Endothelial cell of umbilical vein (primary cell): Measurements from ENCODE around the gene E2F4. TPM values are rescaled to one million over a fixed set of nuclear protein-coding genes. Genes with fewer than 3 reads are reported as not detected.
A peak's percentile ranks its signal among the peaks of the same experiment; 100 is the strongest.

Experiments
- BruUV-seq: library from RNA; stranded (reverse); fragments of 400-500 nt; replicated peaks from 2 replicates; lab custom pipeline; 2021; lab: Mats Ljungman, UMichigan
- CTCF ChIA-PET: fragments of 300-600, 350-600 bp; sonication (Branson Sonifier 250); formaldehyde crosslinking; loops from one replicate; lab custom pipeline; 2021; ENCODE audit warnings: antibody characterized with exemption, inconsistent platforms; lab: Charles Lee
- POLR2A ChIA-PET: fragments of 300-600, 350-600 bp; sonication (Branson Sonifier 250); formaldehyde crosslinking; loops from one replicate; lab custom pipeline; 2021; ENCODE audit warnings: antibody characterized with exemption, inconsistent platforms; lab: Charles Lee
- DNase-seq: peaks from one replicate; pipeline ENCODE4 v3.0.0-alpha.2; 2011; ENCODE audit warnings: low read depth, low spot score
- FAIRE-seq: peaks from 2 replicates; lab custom pipeline; 2011; peaks lifted over from hg19 to GRCh38; lab: Jason Lieb, UNC
- H2AFZ ChIP-seq: 2 replicates; pipeline ENCODE4 v1.6.0; 2012; ENCODE audit warnings: low read depth, low read length, control low read depth, inconsistent platforms
- H3K27ac ChIP-seq: 2 replicates; pipeline ENCODE4 v1.5.1; 2011; ENCODE audit warnings: low read depth, mild to moderate bottlenecking, control low read depth, low read length, moderate library complexity; ENCODE audit not compliant: insufficient read depth
- H3K27me3 ChIP-seq, 2 experiments: 2 replicates each; pipeline versions ENCODE4 v1.6.0 to v1.6.1; 2011; ENCODE audit warnings: low read length in 2 of 2, mixed read lengths in 1 of 2; ENCODE audit not compliant: control insufficient read depth in 2 of 2, insufficient read depth in 2 of 2
- H3K36me3 ChIP-seq, 2 experiments: 2 replicates in 1 of 2; 3 replicates in 1 of 2; pipeline ENCODE4 v1.5.1; 2011; ENCODE audit warnings: low read length in 2 of 2, mild to moderate bottlenecking in 1 of 2, moderate library complexity in 1 of 2; ENCODE audit not compliant: control insufficient read depth in 2 of 2, insufficient read depth in 2 of 2; ENCODE audit errors: extremely low read depth in 1 of 2
- H3K4me1 ChIP-seq: 3 replicates; pipeline ENCODE4 v1.5.1; 2011; ENCODE audit warnings: mild to moderate bottlenecking, low read length; ENCODE audit not compliant: control insufficient read depth, insufficient read depth; ENCODE audit errors: extremely low read depth
- H3K4me2 ChIP-seq: 2 replicates; pipeline ENCODE4 v1.6.1; 2011; ENCODE audit warnings: low read length, control low read depth, mixed read lengths; ENCODE audit not compliant: insufficient read depth
- H3K4me3 ChIP-seq, 3 experiments: fragments of 200-600 bp in 1 of 3; sonication (generic), shearing (Covaris generic) in 1 of 3; replicated peaks in 1 of 3; 2 replicates each; pipeline ENCODE4 v1.5.1; 2011 to 2016; ENCODE audit warnings: control low read depth in 3 of 3, low read length in 3 of 3, mild to moderate bottlenecking in 2 of 3, inconsistent platforms in 1 of 3, low read depth in 1 of 3, moderate library complexity in 1 of 3; ENCODE audit not compliant: insufficient read depth in 1 of 3
- H3K79me2 ChIP-seq: 2 replicates; pipeline ENCODE4 v1.6.0; 2012; ENCODE audit warnings: low read length, inconsistent platforms; ENCODE audit not compliant: control insufficient read depth, insufficient read depth
- H3K9ac ChIP-seq: replicated peaks from 2 replicates; pipeline ENCODE3; 2011; ENCODE audit warnings: low read length, control low read depth; ENCODE audit not compliant: insufficient read depth; ENCODE audit errors: extremely low read depth
- H3K9me1 ChIP-seq: replicated peaks from 3 replicates; pipeline ENCODE4 v1.6.0; 2011; ENCODE audit warnings: mild to moderate bottlenecking, low read length; ENCODE audit not compliant: control insufficient read depth, insufficient read depth; ENCODE audit errors: extremely low read depth
- H3K9me3 ChIP-seq: replicated peaks from 2 replicates; pipeline ENCODE4 v1.5.1; 2012; ENCODE audit warnings: low read length, inconsistent platforms; ENCODE audit not compliant: control insufficient read depth, insufficient read depth
- H4K20me1 ChIP-seq: replicated peaks from 2 replicates; pipeline ENCODE3; 2011; ENCODE audit warnings: mild to moderate bottlenecking, low read length; ENCODE audit not compliant: control insufficient read depth, insufficient read depth; ENCODE audit errors: extremely low read depth
- EZH2 ChIP-seq: IDR thresholded peaks from 2 replicates; pipeline ENCODE4 v1.6.1; 2012; ENCODE audit warnings: borderline replicate concordance, low read depth, mild to moderate bottlenecking, moderate library complexity, low read length, inconsistent platforms; ENCODE audit not compliant: severe bottlenecking
- FOS ChIP-seq: IDR thresholded peaks from 2 replicates; pipeline ENCODE4 v1.6.1; 2011; ENCODE audit warnings: mild to moderate bottlenecking, low read length, moderate library complexity, borderline replicate concordance; ENCODE audit not compliant: insufficient read depth
- GATA2 ChIP-seq: IDR thresholded peaks from 2 replicates; pipeline ENCODE4 v1.7.0; 2011; ENCODE audit warnings: low read depth, mild to moderate bottlenecking, moderate library complexity, mixed read lengths, low read length; ENCODE audit not compliant: insufficient read length, insufficient read depth
- JUN ChIP-seq: IDR thresholded peaks from 2 replicates; pipeline ENCODE4 v1.6.1; 2011; ENCODE audit warnings: borderline replicate concordance, low read depth; ENCODE audit not compliant: insufficient read length, insufficient read depth
- MYC ChIP-seq: IDR thresholded peaks from one replicate; pipeline ENCODE4 v1.6.1; 2011; ENCODE audit warnings: mild to moderate bottlenecking, low read depth, low read length
- POLR2A ChIP-seq: IDR thresholded peaks from 2 replicates; pipeline ENCODE4 v1.6.1; 2012; ENCODE audit warnings: low read depth, mild to moderate bottlenecking, control low read depth, low read length
- POLR2AphosphoS5 ChIP-seq: IDR thresholded peaks from 2 replicates; pipeline ENCODE4 v1.6.1; 2012; ENCODE audit warnings: low read depth, mild to moderate bottlenecking, control low read depth, low read length, moderate library complexity; ENCODE audit not compliant: insufficient read depth
- dilution Hi-C: fragments of 300-500 bp; cut with MboI; formaldehyde crosslinking; loops from one replicate; pipeline ENCODE4 v1.15.0; 2019; ENCODE audit warnings: low sequenced_read_pairs; ENCODE audit not compliant: extremely low pct_ligation_motif_present
- intact Hi-C: fragments of 100-400 bp; cut with micrococcal nuclease; formaldehyde crosslinking; loops from one replicate; pipeline ENCODE4 v1.10.0; 2022
- polyA plus RNA-seq, 4 experiments: library from polyadenylated mRNA; depleted of rRNA in 3 of 4; stranded (reverse) in 3 of 4; unstranded in 1 of 4; fragments of >200 nt; gene quantifications; 2 replicates each; pipeline versions ENCODE4 v1.2.1 to v1.2.3, GENCODE V29; 2011 to 2012; ENCODE audit warnings: missing spikeins in 1 of 4
- total RNA-seq: library from RNA; stranded (reverse); gene quantifications from 2 replicates; pipeline ENCODE4 v1.2.3, GENCODE V29; 2021
- TF ChIP-seq, protein P1 (sequence below): IDR thresholded peaks from 2 replicates; pipeline ENCODE4 v1.6.1; 2011; ENCODE audit not compliant: insufficient read depth, insufficient read length
- TF ChIP-seq, protein P2 (sequence below), 2 donors: IDR thresholded peaks; 1 replicate in 1 of 2; 2 replicates in 1 of 2; pipeline ENCODE4 v1.5.1; 2011; ENCODE audit warnings: low read length in 2 of 2, mild to moderate bottlenecking in 2 of 2, moderate library complexity in 2 of 2, control low read depth in 1 of 2, inconsistent platforms in 1 of 2, low read depth in 1 of 2; ENCODE audit not compliant: insufficient read depth in 1 of 2; ENCODE audit errors: extremely low read depth in 1 of 2

E2F4 gene
- total and polyA plus RNA-seq, 2 donors (not counting 3 experiments of a cell fraction or from before 2014, with no cell fraction given) = 112 to 168 TPM

DNA sequence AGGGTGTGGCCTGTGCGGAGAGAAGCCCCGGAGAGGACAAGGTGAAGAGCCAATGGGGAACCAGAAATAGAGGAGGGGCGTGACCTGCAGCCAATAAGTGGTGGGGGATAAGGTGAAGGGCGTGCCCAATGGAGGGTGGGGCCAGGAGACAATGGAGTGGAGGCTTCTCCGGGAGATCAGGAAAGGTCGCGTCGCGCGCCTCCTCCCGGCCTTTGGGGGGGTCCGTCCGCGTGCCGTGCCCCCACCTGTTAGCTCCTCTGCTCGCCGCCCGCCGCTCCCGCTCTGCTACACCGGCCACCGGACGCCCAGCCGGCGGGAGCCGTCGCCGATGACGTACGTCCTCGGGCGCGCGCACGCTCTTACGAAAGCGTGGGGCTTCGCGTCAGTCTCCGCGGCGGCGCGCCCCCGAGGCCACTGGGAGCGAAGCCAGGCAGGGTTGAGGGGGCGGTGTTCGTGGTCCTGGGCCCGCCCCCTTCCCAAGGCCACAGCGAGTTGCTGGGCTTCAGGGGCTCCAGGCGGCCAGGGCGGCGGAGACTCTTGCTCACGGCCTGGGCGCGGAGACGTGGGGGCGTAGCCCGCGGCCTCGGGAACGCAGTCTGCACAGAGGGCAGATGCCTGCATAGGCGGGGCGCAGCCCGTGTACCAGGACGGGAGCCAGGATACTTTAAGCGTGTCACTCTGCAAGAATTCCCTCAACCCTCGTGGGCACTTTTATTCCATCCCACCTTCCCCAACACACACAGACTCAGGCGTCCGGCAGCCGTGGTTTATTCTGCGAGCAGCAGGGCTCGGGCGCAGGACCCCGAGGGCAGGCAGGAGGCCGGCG, 8.1 kb upstream of the E2F4 start, which contains the start of gene MATCAP1:
Gene MATCAP1, minus strand, starts transcription at position 337 of the 826 bp plus-strand sequence. CDS start 3,353 bp downstream, outside the sequence.
- Histone ChIP-seq H2AFZ (peak within 1 kb of the TSS; percentile 95), H3K9me3 (no peaks in the 10 kb centered on the region), H3K4me3 (peak within 1 kb of the TSS; percentile 75 to 90 (median 88)), H3K79me2 (peaks cover 13% of the 10 kb centered on the region), H3K36me3 (no peaks in the 10 kb centered on the region), H3K27me3 (no peaks in the 10 kb centered on the region), H3K9me1 (no peaks in the 10 kb centered on the region), H4K20me1 (no peaks in the 10 kb centered on the region), H3K4me1 (peaks cover 33% of the 10 kb centered on the region), H3K27ac (peak within 1 kb of the TSS; percentile 95), H3K4me2 (peak within 1 kb of the TSS; percentile 96), H3K9ac (peak within 1 kb of the TSS; percentile 99)
- dilution Hi-C loops (no loop called here), intact Hi-C loops (loop anchor here (1.0 kb wide), 3 partner anchors 8 to 166 kb away; partner anchors contain the start of gene E2F4)
- ChIA-PET CTCF (interaction anchor here (0.7 to 3.5 kb wide), 11 partner anchors 14 to 230 kb away, joined by 3 to 40 read pairs (median 13); partner anchors contain the start of genes FBXL8, NOL3 and TRADD), POLR2A (no interaction called here)
- TF ChIP-seq MYC (no peak), EZH2 (no peak), FOS (no peak), JUN (no peak), POLR2A (peak; percentile 70), GATA2 (no peak), POLR2AphosphoS5 (peak; percentile 72)
- TF ChIP-seq, protein P1, sequence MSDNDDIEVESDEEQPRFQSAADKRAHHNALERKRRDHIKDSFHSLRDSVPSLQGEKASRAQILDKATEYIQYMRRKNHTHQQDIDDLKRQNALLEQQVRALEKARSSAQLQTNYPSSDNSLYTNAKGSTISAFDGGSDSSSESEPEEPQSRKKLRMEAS = no peak
- TF ChIP-seq, protein P2, sequence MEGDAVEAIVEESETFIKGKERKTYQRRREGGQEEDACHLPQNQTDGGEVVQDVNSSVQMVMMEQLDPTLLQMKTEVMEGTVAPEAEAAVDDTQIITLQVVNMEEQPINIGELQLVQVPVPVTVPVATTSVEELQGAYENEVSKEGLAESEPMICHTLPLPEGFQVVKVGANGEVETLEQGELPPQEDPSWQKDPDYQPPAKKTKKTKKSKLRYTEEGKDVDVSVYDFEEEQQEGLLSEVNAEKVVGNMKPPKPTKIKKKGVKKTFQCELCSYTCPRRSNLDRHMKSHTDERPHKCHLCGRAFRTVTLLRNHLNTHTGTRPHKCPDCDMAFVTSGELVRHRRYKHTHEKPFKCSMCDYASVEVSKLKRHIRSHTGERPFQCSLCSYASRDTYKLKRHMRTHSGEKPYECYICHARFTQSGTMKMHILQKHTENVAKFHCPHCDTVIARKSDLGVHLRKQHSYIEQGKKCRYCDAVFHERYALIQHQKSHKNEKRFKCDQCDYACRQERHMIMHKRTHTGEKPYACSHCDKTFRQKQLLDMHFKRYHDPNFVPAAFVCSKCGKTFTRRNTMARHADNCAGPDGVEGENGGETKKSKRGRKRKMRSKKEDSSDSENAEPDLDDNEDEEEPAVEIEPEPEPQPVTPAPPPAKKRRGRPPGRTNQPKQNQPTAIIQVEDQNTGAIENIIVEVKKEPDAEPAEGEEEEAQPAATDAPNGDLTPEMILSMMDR (IDR thresholded peaks at IDR 0.05; ENCODE audit: extremely low read depth in 1 of 2, insufficient read depth in 1 of 2, low read depth in 1 of 2, low read length in 2 of 2) = no peak
- DNase-seq = peak; percentile 98
- TSS peak; percentile 76 for BruUV-seq
- peak; percentile 97 for FAIRE-seq
